Skeletal muscle tissue (tissue), 4 donors: ENCODE measurements around the gene PACC1. TPM values are rescaled to one million over a fixed set of nuclear protein-coding genes. Genes with fewer than 3 reads are reported as not detected.
"Not testable (repeated sequence)": the region's sequence is repeated elsewhere in the genome, so short reads cannot be mapped to it uniquely, and the experiment has no call there.

Source experiments
- H3K27ac ChIP-seq: one replicate; pipeline ENCODE4 v1.7.0; 2013; ENCODE audit warnings: mild to moderate bottlenecking, low read depth, low read length, inconsistent platforms
- H3K27me3 ChIP-seq, 3 donors: one replicate each; pipeline ENCODE4 v1.7.0; 2013; ENCODE audit warnings: low read length in 3 of 3; ENCODE audit not compliant: control insufficient read depth in 3 of 3, insufficient read depth in 3 of 3
- H3K36me3 ChIP-seq, 3 donors: one replicate each; pipeline ENCODE4 v1.7.0; 2013; ENCODE audit warnings: low read length in 3 of 3; ENCODE audit not compliant: control insufficient read depth in 3 of 3, insufficient read depth in 3 of 3
- H3K4me1 ChIP-seq, 3 donors: one replicate each; pipeline ENCODE4 v1.7.0; 2013; ENCODE audit warnings: low read length in 3 of 3, mild to moderate bottlenecking in 3 of 3; ENCODE audit not compliant: control insufficient read depth in 3 of 3, insufficient read depth in 3 of 3
- H3K4me3 ChIP-seq, 3 donors: one replicate each; pipeline ENCODE4 v1.7.0; 2013; ENCODE audit warnings: low read length in 3 of 3
- H3K9ac ChIP-seq, 3 donors: one replicate each; pipeline ENCODE4 v1.7.0; 2013; ENCODE audit warnings: low read length in 3 of 3, mild to moderate bottlenecking in 3 of 3, moderate library complexity in 2 of 3, low read depth in 1 of 3
- H3K9me3 ChIP-seq, 3 donors: one replicate each; pipeline ENCODE4 v1.7.0; 2013; ENCODE audit warnings: low read length in 3 of 3; ENCODE audit not compliant: control insufficient read depth in 3 of 3
- total RNA-seq: library from RNA; depleted of rRNA; stranded (reverse); fragments of >200 nt; gene quantifications from one replicate; pipeline ENCODE4 v1.2.3, GENCODE V29; 2014
- donor health status: Osteomylitis.

The PACC1 gene
- total RNA-seq, 1 donor from 2014 or later = 5.7 TPM

- Histone ChIP-seq H3K9ac (no peak overlapping the region), H3K4me1 (no peaks in the 10 kb centered on the region), H3K36me3 (peaks cover 3 to 31% (median 18%) of the 10 kb centered on the region in 3 donors), H3K9me3 (no peaks in the 10 kb centered on the region), H3K27ac (no peak overlapping the region), H3K4me3 (no peak overlapping the region), H3K27me3 (no peaks in the 10 kb centered on the region)
These were observed 68.1 kb downstream of the PACC1 start for GRCh38 chr1:212346601-212347000.

DNA sequence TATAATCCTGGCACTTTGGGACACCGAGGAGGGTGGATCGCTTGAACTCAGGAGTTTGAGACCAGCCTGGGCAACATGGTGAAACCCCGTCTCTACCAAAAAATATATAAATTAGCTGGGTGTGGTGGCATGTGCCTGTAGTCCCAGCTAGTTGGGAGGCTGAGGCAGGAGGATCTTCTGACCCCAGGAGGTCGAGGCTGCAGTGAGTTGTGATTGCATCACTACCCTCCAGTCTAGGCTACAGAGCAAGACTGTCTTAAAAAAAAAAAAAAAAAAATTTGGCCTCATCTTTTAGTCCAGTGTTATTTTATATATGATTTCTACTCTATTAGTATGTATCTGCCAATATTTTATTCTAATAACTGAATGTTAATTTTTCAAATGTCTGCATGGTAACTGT is 69.8 kb downstream of the PACC1 start:
- H3K9ac ChIP-seq = no peak overlapping the region
- peaks cover 3 to 31% (median 18%) of the 10 kb centered on the region in 3 donors for H3K36me3 ChIP-seq
- H3K4me1 ChIP-seq = no peaks in the 10 kb centered on the region

GRCh38 chr1:212341090-212341489 is 73.6 kb downstream of the PACC1 start:
- Histone ChIP-seq H3K4me3 (no peak overlapping the region), H3K9me3 (no peaks in the 10 kb centered on the region), H3K9ac (no peak overlapping the region), H3K27me3 (no peaks in the 10 kb centered on the region), H3K27ac (no peak overlapping the region), H3K36me3 (peaks cover 0 to 10% (median 7%) of the 10 kb centered on the region in 3 donors), H3K4me1 (no peaks in the 10 kb centered on the region)

More for the DNA sequence above, 69.8 kb downstream of the PACC1 start:
- H3K27me3 ChIP-seq = no peaks in the 10 kb centered on the region
- H3K27ac ChIP-seq = no peak overlapping the region
- no peaks in the 10 kb centered on the region for H3K9me3 ChIP-seq
- no peak overlapping the region for H3K4me3 ChIP-seq

DNA sequence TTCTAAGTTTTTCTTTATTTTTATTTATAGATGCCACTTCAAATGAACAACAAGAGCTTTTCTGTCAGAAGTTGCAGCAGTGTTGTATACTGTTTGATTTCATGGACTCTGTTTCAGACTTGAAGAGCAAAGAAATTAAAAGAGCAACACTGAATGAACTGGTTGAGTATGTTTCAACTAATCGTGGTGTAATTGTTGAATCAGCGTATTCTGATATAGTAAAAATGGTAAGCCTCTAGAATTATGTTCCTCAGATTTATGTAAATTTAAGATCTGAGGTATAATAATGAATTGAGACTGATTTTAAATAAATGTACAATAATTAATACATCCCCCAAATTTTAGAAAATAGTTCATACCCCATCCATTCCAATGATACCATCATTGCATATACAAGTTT is 85.6 kb downstream of the PACC1 start:
- Histone ChIP-seq H3K4me1 (no peaks in the 10 kb centered on the region), H3K4me3 (no peak overlapping the region), H3K9ac (no peak overlapping the region), H3K9me3 (no peaks in the 10 kb centered on the region), H3K27ac (no peak overlapping the region), H3K27me3 (no peaks in the 10 kb centered on the region), H3K36me3 (peaks cover 5 to 12% (median 5%) of the 10 kb centered on the region in 3 donors)

- H3K4me1 ChIP-seq = no peaks in the 10 kb centered on the region
- H3K27me3 ChIP-seq = no peaks in the 10 kb centered on the region
- H3K27ac ChIP-seq = no peak overlapping the region
- H3K36me3 ChIP-seq = peaks cover 0 to 4% (median 0%) of the 10 kb centered on the region in 3 donors
- no peaks in the 10 kb centered on the region for H3K9me3 ChIP-seq
- H3K4me3 ChIP-seq = no peak overlapping the region
- H3K9ac ChIP-seq = no peak overlapping the region
These were observed 86.4 kb downstream of the PACC1 start for GRCh38 chr1:212328248-212328647.

GRCh38 chr1:212326541-212326940 is 88.1 kb downstream of the PACC1 start:
- Histone ChIP-seq H3K27me3 (no peaks in the 10 kb centered on the region), H3K9me3 (no peaks in the 10 kb centered on the region), H3K4me3 (no peak overlapping the region), H3K36me3 (no peaks in the 10 kb centered on the region), H3K4me1 (no peaks in the 10 kb centered on the region), H3K27ac (no peak overlapping the region), H3K9ac (no peak overlapping the region)

GRCh38 chr1:212323066-212323465 is 91.6 kb downstream of the PACC1 start:
- Histone ChIP-seq H3K27ac (no peak overlapping the region), H3K4me1 (no peaks in the 10 kb centered on the region), H3K27me3 (no peaks in the 10 kb centered on the region), H3K9me3 (no peaks in the 10 kb centered on the region), H3K4me3 (no peak overlapping the region), H3K36me3 (no peaks in the 10 kb centered on the region), H3K9ac (no peak overlapping the region)

GRCh38 chr1:212321031-212321430 is 93.7 kb downstream of the PACC1 start:
- not testable (repeated sequence) for H3K27ac ChIP-seq, H3K27me3 ChIP-seq, H3K36me3 ChIP-seq, H3K9ac ChIP-seq, H3K9me3 ChIP-seq, H3K4me1 ChIP-seq, H3K4me3 ChIP-seq

DNA sequence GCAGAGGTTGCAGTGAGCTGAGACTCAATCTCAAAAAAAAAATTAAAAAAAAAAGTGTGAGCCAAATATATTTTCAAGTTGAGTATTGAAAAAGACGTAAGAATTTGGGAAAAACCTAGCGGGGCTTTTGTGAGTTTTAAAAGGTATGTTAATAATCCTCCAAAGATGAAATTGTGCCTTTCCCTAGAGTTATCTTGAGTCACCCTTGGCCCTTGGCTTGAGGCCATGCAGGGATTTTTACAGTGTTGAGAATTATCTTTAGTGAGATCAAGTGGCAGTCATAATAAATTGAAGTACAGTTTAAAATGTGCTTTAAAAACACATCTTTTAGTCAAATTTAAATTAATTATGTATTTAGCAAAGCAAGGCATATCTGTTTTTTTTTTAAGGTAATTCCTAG is 96.8 kb downstream of the PACC1 start:
- Histone ChIP-seq H3K9me3 (no peaks in the 10 kb centered on the region), H3K27ac (no peak overlapping the region), H3K27me3 (no peaks in the 10 kb centered on the region), H3K36me3 (no peaks in the 10 kb centered on the region), H3K9ac (no peak overlapping the region), H3K4me1 (peaks cover 2 to 7% (median 4%) of the 10 kb centered on the region in 3 donors), H3K4me3 (no peak overlapping the region)

DNA sequence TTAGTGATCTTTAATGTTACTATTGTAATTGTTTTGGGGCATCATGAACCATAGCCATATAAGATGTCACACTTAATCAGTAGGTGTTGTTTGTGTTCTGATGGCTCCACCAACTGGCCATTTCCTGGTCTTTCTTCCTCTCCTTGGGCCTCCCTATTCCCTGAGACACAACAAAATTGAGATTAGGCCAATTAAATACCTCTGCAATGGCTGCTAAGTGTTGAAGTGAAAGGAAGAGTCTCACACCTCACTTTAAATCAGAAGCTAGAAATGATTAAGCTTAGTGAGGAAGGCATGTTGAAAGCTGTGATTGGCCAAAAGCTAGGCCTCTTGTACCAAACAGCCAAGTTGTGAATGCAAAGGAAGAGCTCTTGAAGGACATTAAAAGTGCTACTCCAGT is 98.8 kb downstream of the PACC1 start:
- no peak overlapping the region for H3K27ac ChIP-seq
- H3K4me1 ChIP-seq = peaks cover 3 to 12% (median 4%) of the 10 kb centered on the region in 3 donors

DNA sequence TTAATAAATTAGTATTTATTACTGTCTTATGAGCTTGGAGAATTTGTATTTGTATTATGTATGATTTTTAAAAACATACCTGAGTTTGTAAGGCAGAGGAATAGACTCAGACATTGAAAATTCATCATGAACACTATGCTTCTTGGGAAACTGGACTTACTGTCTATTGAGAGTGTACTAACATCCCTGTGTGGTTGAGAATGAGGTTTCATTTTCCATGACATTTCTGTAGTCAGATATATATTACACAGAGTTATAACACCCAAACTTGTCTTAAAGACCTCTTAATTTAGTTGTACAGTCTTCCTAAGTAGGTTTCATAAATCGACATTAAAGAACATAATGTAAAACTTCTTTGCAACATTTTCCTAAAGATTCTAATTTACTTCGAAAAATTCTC is 99.5 kb downstream of the PACC1 start:
- no peaks in the 10 kb centered on the region for H3K9me3 ChIP-seq
- peaks cover 8 to 12% (median 10%) of the 10 kb centered on the region in 3 donors for H3K4me1 ChIP-seq
- H3K4me3 ChIP-seq = no peak overlapping the region
- no peak overlapping the region for H3K27ac ChIP-seq
- no peaks in the 10 kb centered on the region for H3K36me3 ChIP-seq
- H3K27me3 ChIP-seq = no peaks in the 10 kb centered on the region
- H3K9ac ChIP-seq = no peak overlapping the region

More for the DNA sequence above, 98.8 kb downstream of the PACC1 start:
- Histone ChIP-seq H3K9me3 (no peaks in the 10 kb centered on the region), H3K4me3 (no peak overlapping the region), H3K27me3 (no peaks in the 10 kb centered on the region), H3K9ac (no peak overlapping the region), H3K36me3 (no peaks in the 10 kb centered on the region)
